Measurements from ENCODE around the gene UMAD1.

The UMAD1 gene

GRCh38 chr7:7881581-7881980 is 241.0 kb downstream of the UMAD1 start:
- Histone ChIP-seq H3K4me1 (no peaks in the 10 kb centered on the region), H3K9me3 (no peaks in the 10 kb centered on the region), H3K4me3 (no peak overlapping the region), H3K27me3 (ENCODE audit: low read depth) (no peaks in the 10 kb centered on the region), H3K36me3 (replicated peaks) (no peaks in the 10 kb centered on the region)
- in situ Hi-C loops (cut with MboI; ENCODE audit: low sequenced_read_pairs) = no loop called here
- no peak for DNase-seq (ENCODE audit: low spot score in 2 of 2)

- H3K4me1 ChIP-seq = no peaks in the 10 kb centered on the region
- in situ Hi-C loops (cut with MboI; ENCODE audit: low sequenced_read_pairs) = no loop called here
- H3K4me3 ChIP-seq = no peak overlapping the region
- H3K27me3 ChIP-seq (ENCODE audit: low read depth) = no peaks in the 10 kb centered on the region
- H3K36me3 ChIP-seq (replicated peaks) = no peaks in the 10 kb centered on the region
- H3K9me3 ChIP-seq = no peaks in the 10 kb centered on the region
- no peak for DNase-seq (ENCODE audit: low spot score in 2 of 2)
These were observed 242.3 kb downstream of the UMAD1 start for GRCh38 chr7:7882888-7883287.

- Histone ChIP-seq H3K9me3 (no peaks in the 10 kb centered on the region), H3K4me3 (no peak overlapping the region), H3K4me1 (no peaks in the 10 kb centered on the region), H3K36me3 (replicated peaks) (no peaks in the 10 kb centered on the region), H3K27me3 (ENCODE audit: low read depth) (no peaks in the 10 kb centered on the region)
- in situ Hi-C loops (cut with MboI; ENCODE audit: low sequenced_read_pairs) = no loop called here
- no peak for DNase-seq (ENCODE audit: low spot score in 2 of 2)
These were observed 242.8 kb downstream of the UMAD1 start for GRCh38 chr7:7883394-7883793.

- Histone ChIP-seq H3K4me1 (no peaks in the 10 kb centered on the region), H3K27me3 (ENCODE audit: low read depth) (no peaks in the 10 kb centered on the region), H3K36me3 (replicated peaks) (no peaks in the 10 kb centered on the region), H3K4me3 (no peak overlapping the region), H3K9me3 (no peaks in the 10 kb centered on the region)
- DNase-seq (ENCODE audit: low spot score in 2 of 2) = no peak
- in situ Hi-C loops (cut with MboI; ENCODE audit: low sequenced_read_pairs) = no loop called here
These were observed 244.3 kb downstream of the UMAD1 start for GRCh38 chr7:7884855-7885254.

GRCh38 chr7:7889791-7890568 is 249.4 kb downstream of the UMAD1 start:
- Histone ChIP-seq H3K9me3 (no peaks in the 10 kb centered on the region), H3K36me3 (replicated peaks) (no peaks in the 10 kb centered on the region), H3K27me3 (ENCODE audit: low read depth) (no peaks in the 10 kb centered on the region), H3K4me1 (peaks cover 8% of the 10 kb centered on the region), H3K4me3 (no peak overlapping the region)
- in situ Hi-C loops (cut with MboI; ENCODE audit: low sequenced_read_pairs) = no loop called here
- no peak for DNase-seq (ENCODE audit: low spot score in 2 of 2)

GRCh38 chr7:7895004-7895650 is 254.6 kb downstream of the UMAD1 start:
- H3K36me3 ChIP-seq (replicated peaks) = no peaks in the 10 kb centered on the region
- in situ Hi-C loops (cut with MboI; ENCODE audit: low sequenced_read_pairs) = no loop called here
- no peak overlapping the region for H3K4me3 ChIP-seq
- H3K4me1 ChIP-seq = peaks cover 35% of the 10 kb centered on the region
- H3K27me3 ChIP-seq (ENCODE audit: low read depth) = no peaks in the 10 kb centered on the region
- H3K9me3 ChIP-seq = no peaks in the 10 kb centered on the region
- peak; percentile 74 to 93 for DNase-seq (ENCODE audit: low spot score in 2 of 2)

- H3K27me3 ChIP-seq (ENCODE audit: low read depth) = no peaks in the 10 kb centered on the region
- peaks cover 35% of the 10 kb centered on the region for H3K4me1 ChIP-seq
- in situ Hi-C loops (cut with MboI; ENCODE audit: low sequenced_read_pairs) = no loop called here
- DNase-seq (ENCODE audit: low spot score in 2 of 2) = peak; percentile 36 to 41
- no peaks in the 10 kb centered on the region for H3K36me3 ChIP-seq (replicated peaks)
- no peaks in the 10 kb centered on the region for H3K9me3 ChIP-seq
- H3K4me3 ChIP-seq = no peak overlapping the region
These were observed 255.2 kb downstream of the UMAD1 start for GRCh38 chr7:7895754-7896153.

GRCh38 chr7:7897509-7897908 is 257.0 kb downstream of the UMAD1 start:
- Histone ChIP-seq H3K4me3 (no peak overlapping the region), H3K36me3 (replicated peaks) (no peaks in the 10 kb centered on the region), H3K9me3 (no peaks in the 10 kb centered on the region), H3K27me3 (ENCODE audit: low read depth) (no peaks in the 10 kb centered on the region), H3K4me1 (peaks cover 35% of the 10 kb centered on the region)
- DNase-seq (ENCODE audit: low spot score in 2 of 2) = peak in 1 of 2 experiments; percentile 63
- in situ Hi-C loops (cut with MboI; ENCODE audit: low sequenced_read_pairs) = no loop called here

GRCh38 chr7:7897949-7898515 is 257.5 kb downstream of the UMAD1 start:
- Histone ChIP-seq H3K9me3 (no peaks in the 10 kb centered on the region), H3K36me3 (replicated peaks) (no peaks in the 10 kb centered on the region), H3K4me3 (no peak overlapping the region), H3K27me3 (ENCODE audit: low read depth) (no peaks in the 10 kb centered on the region), H3K4me1 (peaks cover 35% of the 10 kb centered on the region)
- DNase-seq (ENCODE audit: low spot score in 2 of 2) = no peak
- in situ Hi-C loops (cut with MboI; ENCODE audit: low sequenced_read_pairs) = no loop called here

- H3K27me3 ChIP-seq (ENCODE audit: low read depth) = no peaks in the 10 kb centered on the region
- in situ Hi-C loops (cut with MboI; ENCODE audit: low sequenced_read_pairs) = no loop called here
- no peak overlapping the region for H3K4me3 ChIP-seq
These were observed 262.3 kb downstream of the UMAD1 start for GRCh38 chr7:7902845-7903244.

GRCh38 chr7:7907306-7907705 is 266.8 kb downstream of the UMAD1 start:
- in situ Hi-C loops (cut with MboI; ENCODE audit: low sequenced_read_pairs) = no loop called here
- H3K36me3 ChIP-seq (replicated peaks) = no peaks in the 10 kb centered on the region
- H3K4me1 ChIP-seq = peaks cover 15% of the 10 kb centered on the region
- no peak overlapping the region for H3K4me3 ChIP-seq
- DNase-seq (ENCODE audit: low spot score in 2 of 2) = no peak
- H3K9me3 ChIP-seq = no peaks in the 10 kb centered on the region
- no peaks in the 10 kb centered on the region for H3K27me3 ChIP-seq (ENCODE audit: low read depth)

More at GRCh38 chr7:7902845-7903244, 262.3 kb downstream of the UMAD1 start:
- H3K36me3 ChIP-seq (replicated peaks) = no peaks in the 10 kb centered on the region
- H3K9me3 ChIP-seq = no peaks in the 10 kb centered on the region
- peaks cover 7% of the 10 kb centered on the region for H3K4me1 ChIP-seq
- no peak for DNase-seq (ENCODE audit: low spot score in 2 of 2)

- Histone ChIP-seq H3K4me3 (no peak overlapping the region), H3K9me3 (no peaks in the 10 kb centered on the region), H3K27me3 (ENCODE audit: low read depth) (no peaks in the 10 kb centered on the region), H3K4me1 (peaks cover 29% of the 10 kb centered on the region), H3K36me3 (replicated peaks) (no peaks in the 10 kb centered on the region)
- no peak for DNase-seq (ENCODE audit: low spot score in 2 of 2)
- in situ Hi-C loops (cut with MboI; ENCODE audit: low sequenced_read_pairs) = no loop called here
These were observed 268.1 kb downstream of the UMAD1 start for GRCh38 chr7:7908622-7909145.

GRCh38 chr7:7909376-7909775 is 268.8 kb downstream of the UMAD1 start:
- in situ Hi-C loops (cut with MboI; ENCODE audit: low sequenced_read_pairs) = no loop called here
- no peak for DNase-seq (ENCODE audit: low spot score in 2 of 2)

More at GRCh38 chr7:7909376-7909775, 268.8 kb downstream of the UMAD1 start:
- Histone ChIP-seq H3K36me3 (replicated peaks) (no peaks in the 10 kb centered on the region), H3K27me3 (ENCODE audit: low read depth) (no peaks in the 10 kb centered on the region), H3K9me3 (no peaks in the 10 kb centered on the region), H3K4me3 (no peak overlapping the region), H3K4me1 (peaks cover 32% of the 10 kb centered on the region)

Measured in HAP-1 (cell line).